HepG2 (cell line): ENCODE data around the gene OBSL1. TPM values are rescaled to one million over a fixed set of nuclear protein-coding genes. Genes with fewer than 3 reads are reported as not detected.

Source experiments
- GATA4 ChIP-seq: sonication (generic); IDR thresholded peaks from 2 replicates; pipeline ENCODE4 v1.6.1; 2016; ENCODE audit warnings: antibody characterized with exemption, low read depth, borderline replicate concordance
- JUN ChIP-seq: sonication (generic); formaldehyde crosslinking; IDR thresholded peaks from 2 replicates; pipeline ENCODE4 v1.4.0; 2020; ENCODE audit warnings: mild to moderate bottlenecking, missing genetic modification reagents
- KDM5A ChIP-seq: fragments of 200-600 bp; sonication (generic); IDR thresholded peaks from 2 replicates; pipeline ENCODE4 v1.7.0; 2018; ENCODE audit warnings: antibody characterized with exemption, mild to moderate bottlenecking, low read length, borderline replicate concordance
- MED8 ChIP-seq: sonication (generic); formaldehyde crosslinking; IDR thresholded peaks from 2 replicates; pipeline ENCODE4 v1.8.1; 2023; ENCODE audit warnings: mild to moderate bottlenecking, missing genetic modification reagents; ENCODE audit not compliant: insufficient replicate concordance
- NR2F6 ChIP-seq, 2 experiments: IDR thresholded peaks; 2 replicates each; pipeline ENCODE4 v1.6.1; 2016; ENCODE audit warnings: antibody characterized with exemption in 1 of 2, mild to moderate bottlenecking in 1 of 2
- PITX1 ChIP-seq: sonication (generic); formaldehyde crosslinking; IDR thresholded peaks from 2 replicates; pipeline ENCODE4 v1.5.1; 2020; ENCODE audit warnings: mild to moderate bottlenecking, missing genetic modification reagents
- PREB ChIP-seq: sonication (generic); formaldehyde crosslinking; IDR thresholded peaks from 2 replicates; pipeline ENCODE4 v1.4.0; 2020; ENCODE audit warnings: missing genetic modification reagents
- ZC3H13 ChIP-seq: sonication (generic); formaldehyde crosslinking; IDR thresholded peaks from 2 replicates; pipeline ENCODE4 v1.8.1; 2023; ENCODE audit warnings: mild to moderate bottlenecking, missing genetic modification reagents, moderate library complexity
- ZNF567 ChIP-seq: sonication (generic); formaldehyde crosslinking; IDR thresholded peaks from 2 replicates; pipeline ENCODE4 v1.8.1; 2023; ENCODE audit warnings: mild to moderate bottlenecking, missing genetic modification reagents, borderline replicate concordance
- polyA plus RNA-seq, 8 experiments: library from polyadenylated mRNA; depleted of rRNA in 3 of 8; stranded (reverse) in 7 of 8; unstranded in 1 of 8; fragments of >200 nt; fragmentation: Illumina TruSeq in 4 of 8; extraction: Trizol in 4 of 8; gene quantifications; 2 replicates each; pipeline versions ENCODE4 v1.2.1 to v1.2.3, GENCODE V29; 2011 to 2016; ENCODE audit warnings: low read depth in 4 of 8, missing spikeins in 1 of 8, mixed read lengths in 1 of 8; ENCODE audit not compliant: insufficient read depth in 1 of 8
- total RNA-seq, 5 experiments: library from RNA; depleted of rRNA; stranded (reverse); fragments of >200 nt; fragmentation: Illumina TruSeq; extraction: Trizol; gene quantifications; 2 replicates each; pipeline ENCODE4 v1.2.3, GENCODE V29; 2016; ENCODE audit warnings: low read depth in 1 of 5
- TF ChIP-seq, protein P1 (sequence below): sonication (generic); formaldehyde crosslinking; IDR thresholded peaks from 2 replicates; pipeline ENCODE4; 2020; ENCODE audit warnings: missing genetic modification reagents, mild to moderate bottlenecking, borderline replicate concordance
- TF ChIP-seq, protein P2 (sequence below): sonication (generic); formaldehyde crosslinking; IDR thresholded peaks from 2 replicates; pipeline ENCODE4 v1.8.1; 2022; ENCODE audit warnings: mild to moderate bottlenecking, missing genetic modification reagents
- TF ChIP-seq, protein P3 (sequence below): sonication (generic); formaldehyde crosslinking; IDR thresholded peaks from one replicate; pipeline ENCODE4 v1.5.1; 2020; ENCODE audit warnings: mild to moderate bottlenecking, missing genetic modification reagents; ENCODE audit errors: not compliant biosample characterization
- TF ChIP-seq, protein P4 (sequence below): sonication (generic); formaldehyde crosslinking; IDR thresholded peaks from 2 replicates; pipeline ENCODE4 v1.4.0; 2020; ENCODE audit warnings: mild to moderate bottlenecking, missing genetic modification reagents

Gene OBSL1
- total and polyA plus RNA-seq, 2 of the 13 experiments (the other 11 are each of a cell fraction or from before 2014, with no cell fraction given) = 86.7 to 218 TPM

DNA sequence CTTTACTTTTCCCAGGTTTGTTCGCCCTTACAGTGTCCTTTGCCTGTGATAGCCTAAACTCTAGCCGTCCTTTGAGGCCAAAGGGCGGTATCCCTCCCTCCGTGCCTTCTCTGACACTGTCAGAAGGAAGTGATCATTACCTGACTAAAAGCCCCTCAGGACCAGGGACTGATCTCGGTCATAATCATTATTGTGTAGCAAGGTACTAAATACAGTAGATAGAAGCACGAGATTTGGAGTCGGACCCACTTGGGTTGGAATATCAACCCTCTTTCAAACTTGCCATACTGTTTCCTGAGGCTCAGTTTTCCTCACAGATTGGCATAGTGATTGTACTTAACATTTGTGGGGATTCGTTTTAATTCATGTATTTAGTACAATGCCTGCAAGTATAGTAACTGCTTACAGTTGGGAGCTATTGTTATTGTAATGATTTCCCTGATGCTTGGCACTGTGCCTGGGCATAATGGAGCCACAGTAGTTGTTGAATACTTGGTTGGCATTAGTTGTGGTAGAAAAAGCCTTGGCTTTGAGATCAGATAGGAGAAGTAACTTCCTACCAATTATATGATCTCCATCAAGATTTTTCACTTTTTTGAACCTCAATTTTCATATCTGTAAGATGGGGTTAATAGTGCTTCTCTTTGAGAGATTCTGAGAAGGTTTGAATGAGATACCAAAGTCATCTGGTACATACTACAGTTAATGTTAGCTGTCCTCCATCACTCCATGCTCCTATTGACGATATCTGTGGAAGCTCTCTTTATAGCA, 27.2 kb upstream of the OBSL1 start (continued):
- no peak for TF ChIP-seq PITX1 (CRISPR knock-in tag)
- TF ChIP-seq, protein P1, sequence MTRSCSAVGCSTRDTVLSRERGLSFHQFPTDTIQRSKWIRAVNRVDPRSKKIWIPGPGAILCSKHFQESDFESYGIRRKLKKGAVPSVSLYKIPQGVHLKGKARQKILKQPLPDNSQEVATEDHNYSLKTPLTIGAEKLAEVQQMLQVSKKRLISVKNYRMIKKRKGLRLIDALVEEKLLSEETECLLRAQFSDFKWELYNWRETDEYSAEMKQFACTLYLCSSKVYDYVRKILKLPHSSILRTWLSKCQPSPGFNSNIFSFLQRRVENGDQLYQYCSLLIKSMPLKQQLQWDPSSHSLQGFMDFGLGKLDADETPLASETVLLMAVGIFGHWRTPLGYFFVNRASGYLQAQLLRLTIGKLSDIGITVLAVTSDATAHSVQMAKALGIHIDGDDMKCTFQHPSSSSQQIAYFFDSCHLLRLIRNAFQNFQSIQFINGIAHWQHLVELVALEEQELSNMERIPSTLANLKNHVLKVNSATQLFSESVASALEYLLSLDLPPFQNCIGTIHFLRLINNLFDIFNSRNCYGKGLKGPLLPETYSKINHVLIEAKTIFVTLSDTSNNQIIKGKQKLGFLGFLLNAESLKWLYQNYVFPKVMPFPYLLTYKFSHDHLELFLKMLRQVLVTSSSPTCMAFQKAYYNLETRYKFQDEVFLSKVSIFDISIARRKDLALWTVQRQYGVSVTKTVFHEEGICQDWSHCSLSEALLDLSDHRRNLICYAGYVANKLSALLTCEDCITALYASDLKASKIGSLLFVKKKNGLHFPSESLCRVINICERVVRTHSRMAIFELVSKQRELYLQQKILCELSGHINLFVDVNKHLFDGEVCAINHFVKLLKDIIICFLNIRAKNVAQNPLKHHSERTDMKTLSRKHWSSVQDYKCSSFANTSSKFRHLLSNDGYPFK = no peak
- no peak for TF ChIP-seq MED8 (CRISPR knock-in tag)
- TF ChIP-seq, protein P2, sequence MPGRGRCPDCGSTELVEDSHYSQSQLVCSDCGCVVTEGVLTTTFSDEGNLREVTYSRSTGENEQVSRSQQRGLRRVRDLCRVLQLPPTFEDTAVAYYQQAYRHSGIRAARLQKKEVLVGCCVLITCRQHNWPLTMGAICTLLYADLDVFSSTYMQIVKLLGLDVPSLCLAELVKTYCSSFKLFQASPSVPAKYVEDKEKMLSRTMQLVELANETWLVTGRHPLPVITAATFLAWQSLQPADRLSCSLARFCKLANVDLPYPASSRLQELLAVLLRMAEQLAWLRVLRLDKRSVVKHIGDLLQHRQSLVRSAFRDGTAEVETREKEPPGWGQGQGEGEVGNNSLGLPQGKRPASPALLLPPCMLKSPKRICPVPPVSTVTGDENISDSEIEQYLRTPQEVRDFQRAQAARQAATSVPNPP (CRISPR knock-in tag) = 0 out of 2 replicates have a peak, but pooled peaks have one; percentile 3
- 0 out of 2 replicates have a peak, but pooled peaks have one; percentile 37 for TF ChIP-seq ZNF567 (CRISPR knock-in tag)
- TF ChIP-seq NR2F6 (IDR thresholded peaks at IDR 0.05) = peak; percentile 12; the same call in 1 of the 2 replicates
- no peak; the same call in 1 of the 2 replicates for TF ChIP-seq NR2F6 (CRISPR knock-in tag; IDR thresholded peaks at IDR 0.05)
- TF ChIP-seq, protein P3, sequence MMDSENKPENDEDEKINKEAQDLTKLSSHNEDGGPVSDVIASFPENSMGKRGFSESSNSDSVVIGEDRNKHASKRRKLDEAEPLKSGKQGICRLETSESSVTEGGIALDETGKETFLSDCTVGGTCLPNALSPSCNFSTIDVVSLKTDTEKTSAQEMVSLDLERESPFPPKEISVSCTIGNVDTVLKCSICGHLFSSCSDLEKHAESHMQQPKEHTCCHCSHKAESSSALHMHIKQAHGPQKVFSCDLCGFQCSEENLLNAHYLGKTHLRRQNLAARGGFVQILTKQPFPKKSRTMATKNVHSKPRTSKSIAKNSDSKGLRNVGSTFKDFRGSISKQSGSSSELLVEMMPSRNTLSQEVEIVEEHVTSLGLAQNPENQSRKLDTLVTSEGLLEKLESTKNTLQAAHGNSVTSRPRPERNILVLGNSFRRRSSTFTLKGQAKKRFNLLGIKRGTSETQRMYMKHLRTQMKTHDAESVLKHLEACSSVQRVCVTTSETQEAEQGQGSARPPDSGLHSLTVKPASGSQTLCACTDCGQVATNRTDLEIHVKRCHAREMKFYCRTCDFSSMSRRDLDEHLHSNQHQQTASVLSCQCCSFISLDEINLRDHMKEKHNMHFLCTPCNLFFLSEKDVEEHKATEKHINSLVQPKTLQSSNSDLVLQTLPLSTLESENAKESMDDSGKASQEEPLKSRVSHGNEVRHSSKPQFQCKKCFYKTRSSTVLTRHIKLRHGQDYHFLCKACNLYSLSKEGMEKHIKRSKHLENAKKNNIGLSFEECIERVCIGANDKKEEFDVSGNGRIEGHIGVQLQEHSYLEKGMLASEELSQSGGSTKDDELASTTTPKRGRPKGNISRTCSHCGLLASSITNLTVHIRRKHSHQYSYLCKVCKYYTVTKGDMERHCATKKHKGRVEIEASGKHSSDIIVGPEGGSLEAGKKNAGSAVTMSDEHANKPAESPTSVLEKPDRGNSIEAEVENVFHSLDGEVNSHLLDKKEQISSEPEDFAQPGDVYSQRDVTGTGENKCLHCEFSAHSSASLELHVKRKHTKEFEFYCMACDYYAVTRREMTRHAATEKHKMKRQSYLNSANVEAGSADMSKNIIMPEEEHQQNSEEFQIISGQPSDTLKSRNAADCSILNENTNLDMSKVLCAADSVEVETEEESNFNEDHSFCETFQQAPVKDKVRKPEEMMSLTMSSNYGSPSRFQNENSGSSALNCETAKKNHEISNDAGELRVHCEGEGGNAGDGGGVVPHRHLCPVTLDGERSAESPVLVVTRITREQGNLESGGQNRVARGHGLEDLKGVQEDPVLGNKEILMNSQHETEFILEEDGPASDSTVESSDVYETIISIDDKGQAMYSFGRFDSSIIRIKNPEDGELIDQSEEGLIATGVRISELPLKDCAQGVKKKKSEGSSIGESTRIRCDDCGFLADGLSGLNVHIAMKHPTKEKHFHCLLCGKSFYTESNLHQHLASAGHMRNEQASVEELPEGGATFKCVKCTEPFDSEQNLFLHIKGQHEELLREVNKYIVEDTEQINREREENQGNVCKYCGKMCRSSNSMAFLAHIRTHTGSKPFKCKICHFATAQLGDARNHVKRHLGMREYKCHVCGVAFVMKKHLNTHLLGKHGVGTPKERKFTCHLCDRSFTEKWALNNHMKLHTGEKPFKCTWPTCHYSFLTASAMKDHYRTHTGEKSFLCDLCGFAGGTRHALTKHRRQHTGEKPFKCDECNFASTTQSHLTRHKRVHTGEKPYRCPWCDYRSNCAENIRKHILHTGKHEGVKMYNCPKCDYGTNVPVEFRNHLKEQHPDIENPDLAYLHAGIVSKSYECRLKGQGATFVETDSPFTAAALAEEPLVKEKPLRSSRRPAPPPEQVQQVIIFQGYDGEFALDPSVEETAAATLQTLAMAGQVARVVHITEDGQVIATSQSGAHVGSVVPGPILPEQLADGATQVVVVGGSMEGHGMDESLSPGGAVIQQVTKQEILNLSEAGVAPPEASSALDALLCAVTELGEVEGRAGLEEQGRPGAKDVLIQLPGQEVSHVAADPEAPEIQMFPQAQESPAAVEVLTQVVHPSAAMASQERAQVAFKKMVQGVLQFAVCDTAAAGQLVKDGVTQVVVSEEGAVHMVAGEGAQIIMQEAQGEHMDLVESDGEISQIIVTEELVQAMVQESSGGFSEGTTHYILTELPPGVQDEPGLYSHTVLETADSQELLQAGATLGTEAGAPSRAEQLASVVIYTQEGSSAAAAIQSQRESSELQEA = no peak
- peak; percentile 11; the same call in 1 of the 2 replicates for TF ChIP-seq JUN (CRISPR knock-in tag)
- TF ChIP-seq GATA4 = peak; percentile 21; the same call in 1 of the 2 replicates
- TF ChIP-seq KDM5A = peak; percentile 65
- TF ChIP-seq, protein P4, sequence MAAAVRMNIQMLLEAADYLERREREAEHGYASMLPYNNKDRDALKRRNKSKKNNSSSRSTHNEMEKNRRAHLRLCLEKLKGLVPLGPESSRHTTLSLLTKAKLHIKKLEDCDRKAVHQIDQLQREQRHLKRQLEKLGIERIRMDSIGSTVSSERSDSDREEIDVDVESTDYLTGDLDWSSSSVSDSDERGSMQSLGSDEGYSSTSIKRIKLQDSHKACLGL = no peak
- no peak for TF ChIP-seq PREB
- TF ChIP-seq ZC3H13 (CRISPR knock-in tag) = peak; percentile 2; the same call in 1 of the 2 replicates
